Measurements from ENCODE around the gene ARID1A. TPM values are rescaled to one million over a fixed set of nuclear protein-coding genes. Genes with fewer than 3 reads are reported as not detected.
A peak's percentile ranks its signal among the peaks of the same experiment; 100 is the strongest.
"Not testable (repeated sequence)": the region's sequence is repeated elsewhere in the genome, so short reads cannot be mapped to it uniquely, and the experiment has no call there.

Gene ARID1A
- 130 and 132 TPM in 2 replicates for total RNA-seq

DNA sequence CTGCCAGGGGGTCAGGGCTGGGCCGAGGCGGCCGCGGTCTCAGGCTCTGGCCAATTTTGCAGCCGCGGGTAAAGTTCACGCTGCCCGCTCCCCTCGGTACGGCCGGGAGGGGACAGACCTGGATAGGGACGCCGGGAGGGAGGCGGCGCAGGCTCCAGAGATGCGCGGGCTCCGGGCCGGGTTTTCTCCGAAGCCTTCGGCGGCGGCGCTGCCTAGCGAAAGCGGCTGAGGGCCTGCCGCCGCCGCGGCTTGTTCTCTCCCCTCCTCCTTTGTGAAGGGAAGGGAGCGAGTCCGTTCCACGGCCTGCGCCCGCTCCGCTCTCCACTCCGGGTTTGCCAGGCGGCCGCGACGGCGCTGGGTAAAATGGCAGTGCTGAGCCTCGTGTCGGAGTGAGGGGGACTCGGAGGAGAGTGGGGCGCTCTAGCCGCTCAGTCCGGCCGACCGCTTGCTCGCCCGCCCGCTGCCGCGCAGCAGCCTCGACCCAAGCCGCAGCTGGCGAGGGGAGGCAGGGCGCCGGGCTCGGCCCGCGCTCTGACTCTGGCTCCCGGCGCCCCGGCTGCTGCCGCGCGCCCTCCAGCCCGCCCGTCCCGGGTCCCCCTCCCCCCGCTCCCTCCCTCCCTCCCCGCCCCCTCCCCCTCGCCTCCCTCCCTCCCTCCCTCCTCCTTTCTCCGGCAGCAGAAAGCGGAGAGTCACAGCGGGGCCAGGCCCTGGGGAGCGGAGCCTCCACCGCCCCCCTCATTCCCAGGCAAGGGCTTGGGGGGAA is at the start of gene ARID1A:
Gene ARID1A, plus strand, starts transcription at position 660 of the 763 bp plus-strand sequence. CDS start 389 bp downstream, outside the sequence.
- DNase-seq (ENCODE audit: low spot score): peak; percentile 96
- H3K9me3 Mint-ChIP-seq: no peaks in the 10 kb centered on the region
- peak within 1 kb of the TSS; percentile 90 for H3K4me3 Mint-ChIP-seq
- peak within 1 kb of the TSS; percentile 96 for H3K27ac Mint-ChIP-seq
- H3K4me1 Mint-ChIP-seq (ENCODE audit: low read depth): peaks cover 31% of the 10 kb centered on the region
- intact Hi-C loops (cut with micrococcal nuclease): loop anchor here (2.0 kb wide), 1 partner anchor 153 kb away; no protein-coding TSS in a partner anchor
- no peaks in the 10 kb centered on the region for H3K27me3 Mint-ChIP-seq (ENCODE audit: insufficient read depth)
- H3K36me3 Mint-ChIP-seq (ENCODE audit: low read depth): peaks cover 7% of the 10 kb centered on the region

DNA sequence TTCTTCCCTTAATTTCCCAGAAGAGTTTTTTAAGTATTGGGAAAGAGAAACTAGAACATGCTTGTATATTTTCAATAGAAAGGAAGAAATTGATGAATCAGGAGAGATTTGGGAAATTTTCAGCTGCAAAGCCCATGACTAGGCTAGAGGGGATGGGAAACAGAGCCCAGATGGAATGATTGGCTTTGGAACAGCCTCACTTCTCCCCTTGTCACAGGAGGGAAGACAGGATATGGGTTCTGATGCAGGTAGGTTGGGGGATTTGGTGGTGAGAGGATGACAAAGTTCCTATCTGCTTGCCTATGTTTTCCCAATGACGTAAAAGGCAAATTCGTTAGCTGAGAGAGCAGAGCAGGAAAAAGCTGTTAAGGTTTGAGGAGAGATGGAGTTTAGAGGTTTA is 31.0 kb upstream of the ARID1A start:
- H3K9me3 Mint-ChIP-seq: no peaks in the 10 kb centered on the region
- intact Hi-C loops (cut with micrococcal nuclease): no loop called here
- H3K36me3 Mint-ChIP-seq (ENCODE audit: low read depth): no peaks in the 10 kb centered on the region
- DNase-seq (ENCODE audit: low spot score): no peak
- H3K27ac Mint-ChIP-seq: no peak overlapping the region
- H3K27me3 Mint-ChIP-seq (ENCODE audit: insufficient read depth): peaks cover 4% of the 10 kb centered on the region
- peaks cover 6% of the 10 kb centered on the region for H3K4me1 Mint-ChIP-seq (ENCODE audit: low read depth)
- no peak overlapping the region for H3K4me3 Mint-ChIP-seq

GRCh38 chr1:26666855-26667254 is 29.0 kb upstream of the ARID1A start:
- no peak for DNase-seq (ENCODE audit: low spot score)
- no peaks in the 10 kb centered on the region for H3K36me3 Mint-ChIP-seq (ENCODE audit: low read depth)
- H3K27me3 Mint-ChIP-seq (ENCODE audit: insufficient read depth): peaks cover under 1% of the 10 kb centered on the region
- H3K4me1 Mint-ChIP-seq (ENCODE audit: low read depth): peaks cover 6% of the 10 kb centered on the region
- no peak overlapping the region for H3K4me3 Mint-ChIP-seq
- intact Hi-C loops (cut with micrococcal nuclease): no loop called here
- H3K9me3 Mint-ChIP-seq: no peaks in the 10 kb centered on the region
- no peak overlapping the region for H3K27ac Mint-ChIP-seq

DNA sequence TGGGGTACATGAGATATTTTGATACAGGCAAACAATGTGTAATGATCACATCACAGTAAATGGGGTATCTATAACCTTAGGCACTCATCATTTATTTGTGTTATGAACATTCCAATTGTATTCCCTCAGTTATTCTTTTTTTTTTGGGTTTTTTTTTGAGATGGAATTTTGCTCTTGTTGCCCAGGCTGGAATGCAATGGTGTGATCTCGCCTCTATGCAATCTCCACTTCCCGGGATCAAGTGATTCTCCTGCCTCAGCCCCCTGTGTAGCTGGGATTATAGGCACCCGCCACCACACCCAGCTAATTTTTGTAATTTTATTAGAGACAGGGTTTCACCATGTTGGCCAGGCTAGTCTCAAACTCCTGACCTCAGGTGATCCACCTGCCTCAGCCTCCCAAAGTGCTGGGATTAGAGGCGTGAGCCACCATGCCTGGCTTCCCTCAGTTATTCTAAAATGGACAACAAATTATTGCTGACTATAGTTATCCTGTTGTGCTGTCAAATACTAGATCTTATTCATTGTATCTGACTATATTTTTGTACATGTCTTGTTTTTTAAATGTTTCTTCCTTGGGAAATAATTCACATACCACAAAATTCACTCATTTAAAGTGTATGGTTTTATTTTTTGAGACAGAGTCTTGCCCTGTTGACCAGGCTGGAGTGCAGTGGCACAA is 27.6 kb upstream of the ARID1A start:
- H3K4me1 Mint-ChIP-seq (ENCODE audit: low read depth); intact Hi-C loops (cut with micrococcal nuclease); H3K27ac Mint-ChIP-seq; H3K27me3 Mint-ChIP-seq (ENCODE audit: insufficient read depth); H3K4me3 Mint-ChIP-seq; H3K36me3 Mint-ChIP-seq (ENCODE audit: low read depth); DNase-seq (ENCODE audit: low spot score); H3K9me3 Mint-ChIP-seq: not testable (repeated sequence)

GRCh38 chr1:26677306-26678115 is 18.3 kb upstream of the ARID1A start:
- no peak overlapping the region for H3K4me3 Mint-ChIP-seq
- intact Hi-C loops (cut with micrococcal nuclease): no loop called here
- H3K27me3 Mint-ChIP-seq (ENCODE audit: insufficient read depth): peaks cover 7% of the 10 kb centered on the region
- H3K27ac Mint-ChIP-seq: no peak overlapping the region
- H3K36me3 Mint-ChIP-seq (ENCODE audit: low read depth): no peaks in the 10 kb centered on the region
- peak; percentile 21 for DNase-seq (ENCODE audit: low spot score)
- no peaks in the 10 kb centered on the region for H3K9me3 Mint-ChIP-seq
- H3K4me1 Mint-ChIP-seq (ENCODE audit: low read depth): peaks cover 20% of the 10 kb centered on the region

DNA sequence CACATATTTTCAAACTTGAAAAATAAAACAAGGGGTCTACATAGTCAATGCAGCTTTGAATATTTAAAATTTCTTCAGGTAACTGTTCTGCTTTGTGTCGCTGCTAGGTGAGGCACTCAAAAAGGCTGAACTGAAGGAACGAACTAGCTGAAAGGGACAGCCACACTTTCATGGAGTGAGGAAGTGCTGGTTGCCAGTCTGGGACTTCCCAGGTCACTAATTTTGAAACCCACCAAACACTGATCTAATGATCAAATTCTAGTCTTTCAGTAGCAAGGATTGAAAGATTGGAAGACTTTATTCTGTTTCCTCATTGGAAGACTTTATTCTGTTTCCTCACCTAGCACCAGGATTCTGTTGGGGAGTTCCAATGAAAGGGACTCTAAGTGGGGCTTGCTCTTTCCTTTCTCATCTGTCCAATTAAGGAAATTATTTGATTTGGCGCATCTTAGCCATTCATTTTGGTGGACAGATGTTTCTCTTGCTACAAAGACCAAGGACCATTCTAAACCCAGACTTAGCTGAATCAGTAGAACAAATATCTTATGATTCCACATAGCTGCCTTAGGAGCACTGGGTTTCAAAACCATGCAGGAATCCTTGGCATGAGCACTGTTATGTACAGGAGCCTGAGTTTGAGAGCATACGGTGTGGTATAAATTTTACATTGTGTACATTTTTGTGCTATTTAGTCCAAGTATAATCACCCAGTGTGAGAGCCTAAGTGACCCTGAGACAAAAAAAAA is 10.9 kb upstream of the ARID1A start:
- no peak for DNase-seq (ENCODE audit: low spot score)
- no peak overlapping the region for H3K4me3 Mint-ChIP-seq
- H3K9me3 Mint-ChIP-seq: no peaks in the 10 kb centered on the region
- H3K27me3 Mint-ChIP-seq (ENCODE audit: insufficient read depth): no peaks in the 10 kb centered on the region
- intact Hi-C loops (cut with micrococcal nuclease): no loop called here
- H3K27ac Mint-ChIP-seq: no peak overlapping the region
- no peaks in the 10 kb centered on the region for H3K36me3 Mint-ChIP-seq (ENCODE audit: low read depth)
- peaks cover 19% of the 10 kb centered on the region for H3K4me1 Mint-ChIP-seq (ENCODE audit: low read depth)

- DNase-seq (ENCODE audit: low spot score): no peak
- H3K27ac Mint-ChIP-seq: no peak overlapping the region
- peaks cover 19% of the 10 kb centered on the region for H3K4me1 Mint-ChIP-seq (ENCODE audit: low read depth)
- H3K4me3 Mint-ChIP-seq: no peak overlapping the region
- intact Hi-C loops (cut with micrococcal nuclease): no loop called here
- H3K27me3 Mint-ChIP-seq (ENCODE audit: insufficient read depth): no peaks in the 10 kb centered on the region
- no peaks in the 10 kb centered on the region for H3K9me3 Mint-ChIP-seq
- no peaks in the 10 kb centered on the region for H3K36me3 Mint-ChIP-seq (ENCODE audit: low read depth)
Measured at GRCh38 chr1:26686795-26687194, 9.0 kb upstream of the ARID1A start.

DNA sequence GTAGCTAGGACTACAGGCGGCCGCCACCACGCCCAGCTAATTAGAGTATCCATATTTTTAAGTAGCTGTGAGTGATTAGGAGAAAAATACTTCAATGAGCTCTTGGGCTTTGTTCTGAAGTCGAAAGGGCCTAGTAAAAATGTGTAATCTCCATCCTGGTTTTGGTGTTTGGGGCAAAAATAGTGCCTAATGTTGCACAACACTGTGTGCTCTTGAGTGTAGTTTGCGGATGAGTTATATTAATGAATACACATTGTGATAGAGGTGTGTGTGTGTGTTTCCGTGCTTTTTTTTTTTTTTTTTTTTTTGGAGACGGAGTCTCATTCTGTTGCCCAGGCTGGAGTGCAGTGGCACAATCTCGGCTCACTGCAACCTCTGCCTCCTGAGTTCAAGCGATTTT is 6.3 kb upstream of the ARID1A start:
- intact Hi-C loops (cut with micrococcal nuclease): no loop called here
- no peak overlapping the region for H3K4me3 Mint-ChIP-seq
- no peak overlapping the region for H3K27ac Mint-ChIP-seq
- no peaks in the 10 kb centered on the region for H3K27me3 Mint-ChIP-seq (ENCODE audit: insufficient read depth)
- H3K36me3 Mint-ChIP-seq (ENCODE audit: low read depth): no peaks in the 10 kb centered on the region
- no peaks in the 10 kb centered on the region for H3K9me3 Mint-ChIP-seq
- DNase-seq (ENCODE audit: low spot score): no peak
- H3K4me1 Mint-ChIP-seq (ENCODE audit: low read depth): peaks cover 33% of the 10 kb centered on the region

GRCh38 chr1:26690157-26690556 is 5.7 kb upstream of the ARID1A start:
- intact Hi-C loops (cut with micrococcal nuclease): no loop called here
- H3K27ac Mint-ChIP-seq: no peak overlapping the region
- no peak for DNase-seq (ENCODE audit: low spot score)
- no peaks in the 10 kb centered on the region for H3K9me3 Mint-ChIP-seq
- H3K4me3 Mint-ChIP-seq: no peak overlapping the region
- peaks cover 2% of the 10 kb centered on the region for H3K36me3 Mint-ChIP-seq (ENCODE audit: low read depth)
- H3K4me1 Mint-ChIP-seq (ENCODE audit: low read depth): peaks cover 39% of the 10 kb centered on the region
- H3K27me3 Mint-ChIP-seq (ENCODE audit: insufficient read depth): no peaks in the 10 kb centered on the region

- Mint-ChIP-seq H3K4me1 (ENCODE audit: low read depth) (peaks cover 39% of the 10 kb centered on the region), H3K36me3 (ENCODE audit: low read depth) (peaks cover 2% of the 10 kb centered on the region), H3K4me3 (no peak overlapping the region), H3K9me3 (no peaks in the 10 kb centered on the region), H3K27me3 (ENCODE audit: insufficient read depth) (no peaks in the 10 kb centered on the region), H3K27ac (no peak overlapping the region)
- DNase-seq (ENCODE audit: low spot score): no peak
- intact Hi-C loops (cut with micrococcal nuclease): no loop called here
Measured at GRCh38 chr1:26690576-26691031, 5.2 kb upstream of the ARID1A start.

- intact Hi-C loops (cut with micrococcal nuclease): loop anchor here (1.0 to 2.0 kb wide), 7 partner anchors 10 to 192 kb away; no protein-coding TSS in a partner anchor
- H3K4me3 Mint-ChIP-seq: peak overlapping the region; percentile 90
- peaks cover 31% of the 10 kb centered on the region for H3K4me1 Mint-ChIP-seq (ENCODE audit: low read depth)
- H3K36me3 Mint-ChIP-seq (ENCODE audit: low read depth): peaks cover 2% of the 10 kb centered on the region
- peak; percentile 80 for DNase-seq (ENCODE audit: low spot score)
- peak overlapping the region; percentile 96 for H3K27ac Mint-ChIP-seq
- no peaks in the 10 kb centered on the region for H3K9me3 Mint-ChIP-seq
- H3K27me3 Mint-ChIP-seq (ENCODE audit: insufficient read depth): no peaks in the 10 kb centered on the region
Measured at GRCh38 chr1:26692211-26692792, 3.5 kb upstream of the ARID1A start.
